Measurements from ENCODE around the gene DTWD2. TPM values are rescaled to one million over a fixed set of nuclear protein-coding genes. Genes with fewer than 3 reads are reported as not detected.
"Not testable (repeated sequence)": the region's sequence is repeated elsewhere in the genome, so short reads cannot be mapped to it uniquely, and the experiment has no call there.

DTWD2 gene
- polyA plus RNA-seq, 1 of the 3 experiments (the other 2 are of a cell fraction): 2.5 TPM

DNA sequence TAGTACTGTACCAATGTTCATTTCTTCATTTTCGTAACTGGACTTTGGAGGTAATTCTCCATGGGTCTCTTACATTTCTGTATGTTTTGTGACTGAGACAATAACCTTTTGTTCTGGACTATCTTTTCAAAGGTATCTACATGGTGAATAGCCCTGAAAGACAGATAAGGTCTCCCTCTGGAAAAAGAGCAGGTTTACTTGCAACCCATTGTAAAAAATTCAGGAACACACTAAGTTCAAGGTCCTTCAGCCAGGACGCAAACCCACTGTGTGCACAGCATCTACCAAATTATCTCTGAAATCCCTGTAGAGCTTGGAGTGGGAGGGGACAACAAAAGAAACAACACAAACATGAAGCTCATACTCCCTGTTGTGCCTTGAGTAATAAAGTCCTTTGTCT, 8.3 kb downstream of the DTWD2 start:
- H3K27me3 ChIP-seq (ENCODE audit: insufficient read depth): no peaks in the 10 kb centered on the region
- H3K27ac ChIP-seq (ENCODE audit: low read depth in 2 of 2, low read length in 1 of 2): no peak overlapping the region
- peaks cover 8% of the 10 kb centered on the region; the same call in 1 of the 2 replicates for H3K9me3 ChIP-seq
- H3K79me2 ChIP-seq (ENCODE audit: insufficient read depth): no peaks in the 10 kb centered on the region; the same call in none of the 2 replicates
- POLR2A ChIA-PET: no interaction called here
- no peak overlapping the region for H2AFZ ChIP-seq (ENCODE audit: low read depth)
- DNase-seq: no peak
- H3K9ac ChIP-seq: no peak overlapping the region
- no peak for TF ChIP-seq NFIC (IDR thresholded peaks at IDR 0.05; ENCODE audit: borderline replicate concordance)
- TF ChIP-seq, protein P1, sequence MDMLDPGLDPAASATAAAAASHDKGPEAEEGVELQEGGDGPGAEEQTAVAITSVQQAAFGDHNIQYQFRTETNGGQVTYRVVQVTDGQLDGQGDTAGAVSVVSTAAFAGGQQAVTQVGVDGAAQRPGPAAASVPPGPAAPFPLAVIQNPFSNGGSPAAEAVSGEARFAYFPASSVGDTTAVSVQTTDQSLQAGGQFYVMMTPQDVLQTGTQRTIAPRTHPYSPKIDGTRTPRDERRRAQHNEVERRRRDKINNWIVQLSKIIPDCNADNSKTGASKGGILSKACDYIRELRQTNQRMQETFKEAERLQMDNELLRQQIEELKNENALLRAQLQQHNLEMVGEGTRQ (IDR thresholded peaks at IDR 0.05; ENCODE audit: borderline replicate concordance, low read depth, low read length): no peak
- no peak for TF ChIP-seq JUND (IDR thresholded peaks at IDR 0.05)
- TF ChIP-seq GATA2 (CRISPR knock-in tag; IDR thresholded peaks at IDR 0.05): no peak
- no peak for TF ChIP-seq NRF1 (IDR thresholded peaks at IDR 0.05; ENCODE audit: low read depth, low read length)
- TF ChIP-seq EZH2phosphoT487 (IDR thresholded peaks at IDR 0.05; ENCODE audit: borderline replicate concordance, low read depth): no peak
- no peak for TF ChIP-seq SMC3 (IDR thresholded peaks at IDR 0.05; ENCODE audit: low read depth, low read length)
- no peak for TF ChIP-seq YY1 (IDR thresholded peaks at IDR 0.05; ENCODE audit: low read depth)
- TF ChIP-seq GABPA (IDR thresholded peaks at IDR 0.05; ENCODE audit: low read depth): no peak
- TF ChIP-seq TAF1 (IDR thresholded peaks at IDR 0.05; ENCODE audit: borderline replicate concordance, low read depth, low read length): no peak
- no peak for TF ChIP-seq RXRA (IDR thresholded peaks at IDR 0.05; ENCODE audit: borderline replicate concordance, low read depth)
- TF ChIP-seq RCOR1 (IDR thresholded peaks at IDR 0.05; ENCODE audit: low read length): no peak
- H4K20me1 ChIP-seq (ENCODE audit: insufficient read depth): no peaks in the 10 kb centered on the region
- H3F3A ChIP-seq (replicated peaks; ENCODE audit: insufficient read depth): peaks cover 14% of the 10 kb centered on the region
- no peaks in the 10 kb centered on the region for H3K36me3 ChIP-seq (replicated peaks in 1 of 2; ENCODE audit: control insufficient read depth in 1 of 2, insufficient read depth in 2 of 2, low read length in 1 of 2)
- no peak overlapping the region for H3K4me2 ChIP-seq
- H3K4me3 ChIP-seq (ENCODE audit: low read depth in 2 of 2, low read length in 1 of 2): no peak overlapping the region
- no peaks in the 10 kb centered on the region for H3K9me2 ChIP-seq
- CTCF ChIA-PET: no interaction called here
- H3K4me1 ChIP-seq (ENCODE audit: control insufficient read depth in 1 of 2, insufficient read depth in 2 of 2, low read depth in 1 of 2, low read length in 1 of 2): peaks cover 0 to 5% of the 10 kb centered on the region in 2 experiments; a peak in 1 of 4 replicates
- 71% methylated on average over 2 of the region's 2 CpGs for WGBS (ENCODE audit: low lambda C conversion rate)

DNA sequence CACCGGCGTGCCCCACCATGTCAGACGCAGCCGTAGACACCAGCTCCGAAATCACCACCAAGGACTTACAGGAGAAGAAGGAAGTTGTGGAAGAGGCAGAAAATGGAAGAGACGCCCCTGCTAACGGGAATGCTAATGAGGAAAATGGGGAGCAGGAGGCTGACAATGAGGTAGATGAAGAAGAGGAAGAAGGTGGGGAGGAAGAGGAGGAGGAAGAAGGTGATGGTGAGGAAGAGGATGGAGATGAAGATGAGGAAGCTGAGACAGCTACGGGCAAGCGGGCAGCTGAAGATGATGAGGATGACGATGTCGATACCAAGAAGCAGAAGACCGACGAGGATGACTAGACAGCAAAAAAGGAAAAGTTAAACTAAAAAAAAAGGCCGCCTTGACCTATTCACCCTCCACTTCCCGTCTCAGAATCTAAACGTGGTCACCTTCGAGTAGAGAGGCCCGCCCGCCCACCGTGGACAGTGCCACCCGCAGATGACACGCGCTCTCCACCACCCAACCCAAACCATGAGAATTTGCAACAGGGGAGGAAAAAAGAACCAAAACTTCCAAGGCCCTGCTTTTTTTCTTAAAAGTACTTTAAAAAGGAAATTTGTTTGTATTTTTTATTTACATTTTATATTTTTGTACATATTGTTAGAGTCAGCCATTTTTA, 14.4 kb downstream of the DTWD2 start:
- H3K27ac ChIP-seq (ENCODE audit: low read depth in 2 of 2, low read length in 1 of 2); H2AFZ ChIP-seq (ENCODE audit: low read depth); DNase-seq; H3K36me3 ChIP-seq (replicated peaks in 1 of 2; ENCODE audit: control insufficient read depth in 1 of 2, insufficient read depth in 2 of 2, low read length in 1 of 2); H3K9me2 ChIP-seq; H3K4me1 ChIP-seq (ENCODE audit: control insufficient read depth in 1 of 2, insufficient read depth in 2 of 2, low read depth in 1 of 2, low read length in 1 of 2); H3K4me2 ChIP-seq; H3K9me3 ChIP-seq; H3K4me3 ChIP-seq (ENCODE audit: low read depth in 2 of 2, low read length in 1 of 2); H3F3A ChIP-seq (replicated peaks; ENCODE audit: insufficient read depth); H4K20me1 ChIP-seq (ENCODE audit: insufficient read depth); H3K9ac ChIP-seq; POLR2A ChIA-PET; CTCF ChIA-PET; H3K79me2 ChIP-seq (ENCODE audit: insufficient read depth); H3K27me3 ChIP-seq (ENCODE audit: insufficient read depth): not testable (repeated sequence)
- WGBS (ENCODE audit: low lambda C conversion rate): 91% methylated on average over 22 of the region's 23 CpGs

Measured in SK-N-SH (cell line).